ENCODE results near the gene MBP.
A peak's percentile ranks its signal among the peaks of the same experiment; 100 is the strongest.

MBP gene

GRCh38 chr18:77132369-77133050 lies at the start of gene MBP:
MBP (minus strand) TSS chr18:77132783; CDS start chr18:77105261, 27,522 bp downstream.
- peak; percentile 78 for DNase-seq

DNA sequence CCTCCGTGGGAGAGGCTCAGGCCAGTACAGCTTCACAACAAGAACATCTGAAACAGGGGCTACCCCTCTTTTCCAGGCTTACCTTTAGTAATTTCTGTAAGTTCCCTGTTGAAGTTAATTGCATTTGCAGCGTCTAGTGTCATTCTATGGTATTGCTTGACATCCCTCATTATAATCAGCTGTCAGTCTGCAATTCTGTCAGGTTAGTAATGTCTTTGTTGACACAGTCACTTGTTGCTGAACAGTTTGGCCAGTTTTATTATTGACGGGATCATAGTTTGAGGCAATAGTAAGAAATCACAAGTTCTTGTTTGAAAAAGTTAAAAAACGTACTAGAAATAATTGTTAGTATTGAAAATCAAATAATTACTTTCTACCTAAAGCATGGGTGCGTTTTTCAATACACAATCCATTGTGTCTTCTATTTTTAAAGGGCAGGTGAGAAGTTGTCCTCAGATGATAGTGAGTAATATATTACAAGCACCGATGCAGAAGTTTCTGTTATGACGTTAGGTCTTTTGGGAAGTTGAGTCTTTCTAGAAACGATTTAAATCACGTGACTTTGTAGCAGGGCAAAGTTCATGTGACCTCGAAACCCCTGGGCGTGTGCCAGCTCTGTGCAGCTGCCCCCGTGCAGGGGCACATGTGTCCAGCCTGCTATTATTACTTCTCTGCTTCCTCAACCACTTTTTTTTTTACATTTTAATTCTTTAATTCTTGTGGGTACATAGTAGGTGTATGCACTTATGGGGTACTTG lies 49.5 kb upstream of the MBP start:
- no peak for DNase-seq

DNA sequence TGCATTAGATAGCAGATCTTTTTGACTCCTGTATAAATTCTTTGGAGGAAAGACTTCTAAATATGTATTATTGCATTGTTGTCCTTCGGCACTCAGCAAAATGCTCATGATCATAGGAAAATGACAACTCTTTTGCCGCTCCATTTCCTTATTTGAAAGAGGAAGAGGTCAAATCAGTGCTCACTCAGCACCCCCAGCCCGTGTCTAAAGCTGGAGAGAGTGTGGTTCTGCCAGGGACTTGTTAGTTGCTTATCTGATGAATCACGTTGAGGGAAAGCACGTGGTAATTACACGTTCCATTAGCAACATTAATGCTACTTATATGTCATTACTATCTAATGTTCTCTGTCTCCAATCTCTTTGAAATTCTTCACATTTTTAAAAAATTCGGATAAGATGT lies 46.0 kb upstream of the MBP start:
- no peak for DNase-seq

DNA sequence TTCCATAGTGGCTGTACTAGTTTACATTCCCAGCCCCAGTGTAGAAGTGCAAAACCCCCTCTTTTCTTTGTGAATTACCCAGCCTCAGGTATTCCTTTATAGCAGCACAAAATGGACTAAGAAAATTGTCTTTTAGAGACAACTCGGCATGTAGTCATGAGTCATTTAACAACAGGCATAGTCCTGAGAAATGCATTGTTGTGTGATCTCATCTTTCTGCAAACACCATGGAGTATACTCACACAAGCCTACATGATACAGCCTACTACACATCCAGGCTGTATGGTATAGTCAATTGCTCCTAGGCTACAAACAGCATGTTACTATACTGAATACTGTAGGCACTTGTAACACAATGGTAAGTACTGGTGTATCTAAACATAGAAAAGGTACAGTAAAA lies 44.4 kb upstream of the MBP start:
- no peak for DNase-seq

- no peak for DNase-seq
These were observed 40.9 kb upstream of the MBP start for GRCh38 chr18:77173275-77174030.

GRCh38 chr18:77170890-77171410 lies 38.4 kb upstream of the MBP start:
- DNase-seq: no peak

- DNase-seq: no peak
These were observed 36.3 kb upstream of the MBP start for GRCh38 chr18:77168811-77169311.

GRCh38 chr18:77167251-77167650 lies 34.7 kb upstream of the MBP start:
- DNase-seq: no peak

GRCh38 chr18:77166523-77166922 lies 33.9 kb upstream of the MBP start:
- DNase-seq: no peak

DNA sequence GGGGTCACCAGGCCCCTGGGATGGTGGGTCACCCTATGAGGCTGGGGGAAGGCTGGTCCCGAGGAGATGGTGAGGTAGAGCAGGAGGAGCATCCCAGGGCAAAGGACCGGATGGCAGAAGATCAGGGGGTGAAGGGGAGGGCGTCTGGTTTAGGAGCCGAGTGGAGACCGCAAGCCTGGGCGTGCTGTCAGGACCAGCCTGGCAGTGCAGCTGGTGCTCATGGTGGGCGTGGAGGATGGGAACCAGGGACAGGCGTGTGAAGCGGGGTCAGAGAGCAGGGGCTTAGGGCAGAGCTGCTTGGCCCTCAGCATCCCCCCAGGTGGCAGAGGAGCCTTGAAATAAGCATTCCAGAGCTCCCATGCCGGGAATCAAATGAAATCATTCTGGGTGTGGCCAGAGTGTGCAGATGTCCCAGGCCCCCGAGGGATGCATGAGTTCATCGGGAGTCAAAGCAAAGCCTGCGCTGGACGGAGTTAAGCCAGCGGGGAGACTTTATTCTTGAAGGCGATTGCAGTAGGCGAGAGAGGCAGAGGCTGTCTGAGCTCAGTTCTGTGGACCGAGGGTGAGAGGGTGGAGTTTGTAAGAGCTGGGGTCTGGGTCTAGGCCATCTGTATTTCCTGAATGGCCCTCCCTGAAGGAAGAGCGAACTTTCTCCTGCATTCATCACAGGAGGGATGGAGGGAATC lies 33.1 kb upstream of the MBP start:
- DNase-seq: no peak

- DNase-seq: no peak
These were observed 32.3 kb upstream of the MBP start for GRCh38 chr18:77164763-77165485.

- no peak for DNase-seq
These were observed 31.4 kb upstream of the MBP start for GRCh38 chr18:77164026-77164425.

- no peak for DNase-seq
These were observed 30.0 kb upstream of the MBP start for GRCh38 chr18:77162580-77162979.

DNA sequence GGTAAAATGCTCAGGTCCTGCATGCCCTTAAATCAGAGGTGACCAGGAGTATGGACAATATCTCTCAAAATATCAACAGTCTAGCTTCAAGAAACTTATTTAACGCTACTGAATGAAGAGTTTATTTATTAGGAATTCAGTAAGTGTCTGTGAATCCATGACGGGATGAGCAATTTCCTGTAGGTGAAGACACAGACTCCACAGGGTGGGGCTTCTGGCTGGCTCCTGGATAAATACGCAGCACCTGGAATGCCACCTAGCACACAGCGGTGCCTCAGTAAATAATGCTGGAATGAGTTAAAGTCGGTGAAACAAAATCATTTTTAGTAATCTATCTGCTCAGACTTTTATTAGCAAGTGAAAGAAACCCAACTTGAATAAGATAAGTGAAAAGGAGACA lies 29.4 kb upstream of the MBP start:
- DNase-seq: no peak

DNA sequence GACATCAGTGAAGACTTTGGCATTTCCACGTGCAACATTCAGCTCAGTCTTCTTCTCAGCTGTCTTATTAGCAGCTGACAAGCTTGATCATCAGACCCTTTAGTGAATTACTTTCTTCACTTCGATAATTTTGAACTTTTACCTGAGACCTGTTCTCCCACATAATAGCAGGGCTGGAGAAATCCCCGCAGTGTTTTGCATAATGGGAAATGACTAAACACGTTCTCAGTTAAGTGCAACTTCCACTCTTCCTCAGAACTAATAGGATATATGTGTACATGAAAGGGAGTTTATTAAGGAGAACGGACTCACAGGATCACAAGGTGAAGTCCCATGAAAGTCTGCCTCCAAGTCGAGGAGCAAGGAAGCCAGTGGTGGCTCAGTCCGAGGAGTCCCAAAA lies 28.8 kb upstream of the MBP start:
- no peak for DNase-seq

GRCh38 chr18:77160515-77160914 lies 27.9 kb upstream of the MBP start:
- DNase-seq: no peak

GRCh38 chr18:77157312-77157711 lies 24.7 kb upstream of the MBP start:
- DNase-seq: no peak

- DNase-seq: no peak
These were observed 22.4 kb upstream of the MBP start for GRCh38 chr18:77155031-77155430.

DNA sequence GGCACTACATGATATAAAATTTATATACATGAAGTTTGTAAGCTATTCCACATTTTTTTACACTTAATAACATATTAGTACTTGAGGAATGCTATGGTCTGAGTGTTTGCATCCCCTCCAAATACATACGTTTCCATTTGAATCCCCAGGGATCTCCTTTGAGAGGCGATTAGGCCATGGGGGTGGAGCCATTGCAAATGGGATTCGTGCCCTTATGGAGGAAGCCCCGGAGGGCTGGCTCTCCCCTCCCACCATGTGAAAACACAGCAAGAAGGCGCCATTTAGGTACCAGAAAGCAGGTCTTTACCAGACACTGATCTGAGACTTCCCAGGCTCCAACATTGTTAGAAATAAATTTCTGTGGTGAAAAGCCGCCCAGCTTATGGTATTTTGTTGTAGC lies 20.8 kb upstream of the MBP start:
- DNase-seq: no peak

- no peak for DNase-seq
These were observed 19.4 kb upstream of the MBP start for GRCh38 chr18:77151772-77152520.

GRCh38 chr18:77151033-77151771 lies 18.6 kb upstream of the MBP start:
- DNase-seq: no peak
